IPS DF 6.9 (cell line): ENCODE data around the gene SP100.

Source experiments
- DNase-seq: peaks from one replicate; pipeline ENCODE4 v3.0.0-alpha.2; 2013; ENCODE audit warnings: low read depth, low spot score
- H3K27ac ChIP-seq: one replicate; pipeline ENCODE4 v1.5.1; 2013; ENCODE audit warnings: low read length, control low read depth
- H3K27me3 ChIP-seq: 2 replicates; pipeline ENCODE4 v1.6.1; 2013; ENCODE audit warnings: mild to moderate bottlenecking, low read length; ENCODE audit not compliant: control insufficient read depth, insufficient read depth
- H3K36me3 ChIP-seq: 2 replicates; pipeline ENCODE4 v1.6.1; 2013; ENCODE audit warnings: low read length; ENCODE audit not compliant: control insufficient read depth, insufficient read depth
- H3K4me1 ChIP-seq: 2 replicates; pipeline ENCODE4 v1.6.1; 2013; ENCODE audit warnings: low read length; ENCODE audit not compliant: control insufficient read depth, insufficient read depth
- H3K4me3 ChIP-seq: 2 replicates; pipeline ENCODE4 v1.5.1; 2013; ENCODE audit warnings: mild to moderate bottlenecking, low read length
- H3K9me3 ChIP-seq: 2 replicates; pipeline ENCODE4 v1.6.1; 2013; ENCODE audit warnings: low read length, inconsistent platforms; ENCODE audit not compliant: control insufficient read depth, insufficient read depth
- WGBS: extraction: QIAGEN DNeasy Blood & Tissue Kit; methylation state at CpG from one replicate; pipeline ENCODE4 v1.1.7; 2013; ENCODE audit warnings: mixed read lengths, missing lambda C conversion rate; ENCODE audit not compliant: insufficient read length, insufficient coverage; 5-methylcytosine and 5-hydroxymethylcytosine counted together

SP100 gene

DNA sequence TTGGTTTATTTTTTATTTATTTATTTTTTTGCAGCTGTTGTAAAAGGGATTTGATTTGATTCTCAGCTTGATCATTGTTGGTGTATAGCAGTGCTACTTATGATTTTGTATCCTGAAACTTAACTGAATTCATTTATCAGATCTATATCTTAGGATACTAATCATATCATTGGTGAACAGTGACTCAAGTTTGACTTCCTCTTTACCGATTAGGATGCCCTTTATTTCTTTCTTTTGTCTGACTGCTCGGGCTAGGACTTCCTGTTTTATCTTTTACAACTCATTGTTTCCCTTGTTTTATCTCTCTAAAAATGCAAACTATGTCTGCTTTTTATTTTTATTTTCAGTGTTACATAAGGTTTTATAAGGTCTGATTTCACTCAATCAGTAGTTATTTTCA lies 23.6 kb downstream of the SP100 start:
- no CpG with 5 or more reads among the region's 2 CpGs for WGBS
- Histone ChIP-seq H3K4me3 (no peak overlapping the region), H3K36me3 (no peaks in the 10 kb centered on the region), H3K4me1 (no peaks in the 10 kb centered on the region), H3K27ac (no peak overlapping the region), H3K27me3 (no peaks in the 10 kb centered on the region), H3K9me3 (no peaks in the 10 kb centered on the region)
- no peak for DNase-seq

DNA sequence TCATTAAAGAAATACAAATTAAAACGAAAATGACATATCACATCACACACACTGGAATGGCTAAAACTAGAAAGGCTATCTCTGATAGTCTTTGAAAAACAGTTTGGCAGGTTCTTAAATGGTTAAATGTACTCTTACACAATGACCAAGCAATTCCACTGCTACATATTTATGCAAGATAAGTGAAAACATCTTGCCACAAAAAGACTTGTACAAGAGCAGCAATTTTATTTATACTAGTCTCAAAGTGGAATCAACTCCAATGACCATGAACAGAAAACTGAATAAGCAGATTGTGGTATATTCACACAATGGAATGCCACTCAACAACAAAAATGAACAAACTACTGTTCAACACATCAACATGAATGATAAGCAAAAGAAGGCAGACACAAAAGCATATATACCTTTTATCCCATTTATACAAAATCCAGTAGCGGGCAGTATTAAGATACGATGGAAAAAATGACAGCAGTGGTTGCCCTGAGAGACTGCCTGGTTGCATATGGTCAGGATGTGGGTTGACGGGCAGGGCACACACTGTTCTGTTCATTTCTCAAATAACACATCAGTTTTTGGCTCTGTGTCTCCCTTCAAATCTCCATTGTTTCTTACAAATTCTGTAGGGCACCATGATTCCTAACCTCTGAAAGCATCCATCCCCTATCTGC lies 25.4 kb downstream of the SP100 start:
- WGBS = no CpG with 5 or more reads among the region's 4 CpGs

DNA sequence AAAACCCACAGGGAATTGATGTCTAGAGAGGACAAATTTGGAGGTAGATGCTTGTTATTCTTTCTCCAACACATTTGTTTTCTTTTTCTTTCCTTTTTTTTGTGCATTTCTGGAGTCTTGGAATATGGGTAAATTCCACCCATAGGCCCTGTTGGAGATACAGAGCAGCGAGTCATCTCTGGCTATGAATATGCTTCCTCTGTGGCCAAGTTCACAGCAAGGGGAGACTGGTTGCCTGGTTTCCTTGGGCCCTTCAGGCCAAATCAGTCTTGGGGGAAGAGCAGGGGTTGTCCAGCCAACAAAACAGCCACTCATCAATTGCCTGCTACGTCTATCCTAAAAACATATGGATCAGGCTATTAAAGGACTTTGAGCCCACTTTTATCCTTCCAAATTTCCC lies 27.5 kb downstream of the SP100 start:
- WGBS = no CpG with 5 or more reads among the region's 2 CpGs
- no peak for DNase-seq
- no peaks in the 10 kb centered on the region for H3K36me3 ChIP-seq

More for the DNA sequence above, 25.4 kb downstream of the SP100 start:
- H3K27me3 ChIP-seq = no peaks in the 10 kb centered on the region
- H3K9me3 ChIP-seq = no peaks in the 10 kb centered on the region
- no peak for DNase-seq
- H3K36me3 ChIP-seq = no peaks in the 10 kb centered on the region
- no peak overlapping the region for H3K4me3 ChIP-seq
- no peak overlapping the region for H3K27ac ChIP-seq
- H3K4me1 ChIP-seq = no peaks in the 10 kb centered on the region

DNA sequence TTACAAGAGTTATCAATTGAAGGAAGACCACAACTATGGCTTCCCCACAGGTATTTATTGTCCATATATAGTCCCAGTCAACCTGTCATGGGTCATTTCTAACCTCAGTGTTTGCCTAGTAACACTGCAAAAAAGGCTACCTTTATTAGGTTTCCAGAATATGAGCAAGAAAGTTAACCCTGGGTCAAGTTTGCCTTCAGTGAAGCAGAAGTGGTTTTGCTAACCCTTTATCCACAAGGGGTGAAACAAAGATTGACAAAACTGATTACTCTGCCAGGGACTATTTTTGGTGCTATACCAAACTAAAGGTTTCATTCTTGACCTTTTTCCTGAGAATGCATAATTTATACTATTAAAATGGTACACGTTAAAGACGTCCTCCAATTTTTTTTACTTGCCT lies 28.8 kb downstream of the SP100 start:
- Histone ChIP-seq H3K27me3 (no peaks in the 10 kb centered on the region), H3K4me1 (no peaks in the 10 kb centered on the region), H3K27ac (no peak overlapping the region), H3K4me3 (no peak overlapping the region), H3K9me3 (no peaks in the 10 kb centered on the region), H3K36me3 (no peaks in the 10 kb centered on the region)
- WGBS = no CpG with 5 or more reads among the region's 2 CpGs
- no peak for DNase-seq

More for the DNA sequence above, 27.5 kb downstream of the SP100 start:
- Histone ChIP-seq H3K4me1 (no peaks in the 10 kb centered on the region), H3K9me3 (no peaks in the 10 kb centered on the region), H3K4me3 (no peak overlapping the region), H3K27ac (no peak overlapping the region), H3K27me3 (no peaks in the 10 kb centered on the region)

DNA sequence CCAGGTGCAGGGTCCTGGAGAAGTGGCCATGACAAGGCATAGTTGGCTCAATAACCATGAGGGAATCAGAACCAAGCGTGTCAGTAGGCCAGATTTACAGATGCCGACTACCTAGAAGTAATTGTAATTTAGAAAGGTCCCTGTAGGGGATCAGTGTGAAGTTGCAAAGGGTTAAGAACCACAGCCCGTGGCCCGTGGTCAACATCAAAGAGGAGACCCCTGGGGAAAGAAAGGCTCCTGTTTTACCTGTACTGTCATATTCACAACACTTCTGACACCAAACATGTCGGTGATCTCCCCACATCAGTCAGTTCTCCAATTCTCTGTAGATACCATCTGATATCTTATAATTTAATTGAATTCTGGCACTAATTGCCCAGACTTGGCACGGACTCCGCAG lies 31.0 kb downstream of the SP100 start:
- Histone ChIP-seq H3K4me1 (no peaks in the 10 kb centered on the region), H3K4me3 (no peak overlapping the region), H3K27ac (no peak overlapping the region), H3K36me3 (no peaks in the 10 kb centered on the region), H3K27me3 (no peaks in the 10 kb centered on the region), H3K9me3 (no peaks in the 10 kb centered on the region)
- WGBS = no CpG with 5 or more reads among the region's 7 CpGs
- DNase-seq = no peak

DNA sequence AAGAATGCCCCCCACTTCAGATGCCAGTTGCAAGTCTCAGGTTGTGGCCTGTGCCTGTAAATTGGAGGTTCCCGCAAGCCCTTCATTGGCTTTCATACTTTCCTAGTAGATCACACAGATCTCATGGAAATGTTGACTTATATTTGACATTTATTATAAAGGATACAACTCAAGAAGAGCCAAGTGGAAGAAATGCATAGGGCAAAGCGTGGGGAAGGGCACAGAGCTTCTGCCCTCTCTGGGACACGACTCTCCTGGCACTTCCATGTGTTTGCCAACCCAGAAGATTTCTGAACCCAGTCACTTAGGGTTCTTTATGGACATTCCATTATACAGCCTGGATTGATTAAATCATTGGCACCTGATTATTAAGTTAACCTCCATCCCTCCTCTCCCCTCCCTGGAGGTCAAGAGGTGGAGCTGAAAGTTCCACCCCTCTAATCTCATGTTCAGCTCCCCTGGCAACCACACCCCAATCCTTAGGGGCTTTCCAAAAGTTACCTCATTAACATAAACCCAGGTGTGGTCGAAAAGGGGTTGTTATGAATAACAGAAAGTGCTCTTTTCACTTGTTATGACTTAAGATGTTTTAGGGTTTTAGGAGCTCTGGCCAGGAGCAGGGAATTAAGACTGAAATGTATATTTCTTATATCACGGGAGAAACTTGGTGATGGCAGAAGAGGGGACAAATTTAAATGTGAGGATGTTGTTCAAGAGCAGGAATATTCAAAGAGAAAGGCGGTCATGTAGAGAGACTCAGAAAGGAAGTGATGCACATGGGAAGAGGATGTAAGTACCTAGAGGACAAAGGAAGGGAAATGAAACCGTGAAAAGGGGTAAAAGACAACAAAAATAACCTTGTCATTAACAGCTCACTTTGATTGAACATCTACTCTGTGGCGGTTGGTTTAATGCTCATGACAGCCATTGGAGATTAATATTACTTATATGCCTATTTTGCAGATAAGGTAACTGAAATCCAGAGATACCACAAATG lies 31.8 kb downstream of the SP100 start:
- no CpG with 5 or more reads among the region's 8 CpGs for WGBS
- H3K27ac ChIP-seq = no peak overlapping the region
- H3K27me3 ChIP-seq = no peaks in the 10 kb centered on the region
- no peaks in the 10 kb centered on the region for H3K4me1 ChIP-seq
- H3K36me3 ChIP-seq = no peaks in the 10 kb centered on the region
- no peaks in the 10 kb centered on the region for H3K9me3 ChIP-seq
- DNase-seq = no peak
- H3K4me3 ChIP-seq = no peak overlapping the region

DNA sequence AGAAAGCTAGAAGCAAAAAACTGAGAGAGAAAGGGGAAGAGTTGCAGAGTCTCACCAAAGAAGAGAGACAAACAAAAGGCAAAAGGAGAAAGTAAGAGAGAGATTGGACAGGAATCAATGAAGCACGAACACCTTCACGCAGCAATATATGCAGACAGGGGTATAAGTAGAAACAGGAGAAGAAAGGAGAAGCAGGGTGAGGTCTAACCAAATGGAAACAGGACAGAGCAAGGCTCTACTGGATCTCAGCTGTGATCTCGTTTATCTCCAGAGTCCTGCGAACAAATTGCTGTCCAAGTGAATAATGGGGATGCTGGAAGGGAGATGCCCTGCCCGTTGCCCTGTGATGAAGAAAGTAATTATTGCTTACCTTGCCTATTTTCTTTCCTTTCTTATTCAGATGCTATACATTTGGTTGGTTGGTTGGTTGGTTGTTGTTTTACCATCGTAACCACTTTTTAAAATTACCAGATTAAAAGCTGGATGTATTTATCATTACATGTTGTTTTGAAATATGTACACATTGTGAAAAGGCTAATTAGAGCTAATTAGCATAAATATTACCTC lies 34.0 kb downstream of the SP100 start:
- WGBS = no CpG with 5 or more reads among the region's 6 CpGs
- Histone ChIP-seq H3K9me3 (no peaks in the 10 kb centered on the region), H3K4me1 (no peaks in the 10 kb centered on the region), H3K4me3 (no peak overlapping the region), H3K27ac (no peak overlapping the region), H3K36me3 (no peaks in the 10 kb centered on the region), H3K27me3 (no peaks in the 10 kb centered on the region)
- DNase-seq = no peak

DNA sequence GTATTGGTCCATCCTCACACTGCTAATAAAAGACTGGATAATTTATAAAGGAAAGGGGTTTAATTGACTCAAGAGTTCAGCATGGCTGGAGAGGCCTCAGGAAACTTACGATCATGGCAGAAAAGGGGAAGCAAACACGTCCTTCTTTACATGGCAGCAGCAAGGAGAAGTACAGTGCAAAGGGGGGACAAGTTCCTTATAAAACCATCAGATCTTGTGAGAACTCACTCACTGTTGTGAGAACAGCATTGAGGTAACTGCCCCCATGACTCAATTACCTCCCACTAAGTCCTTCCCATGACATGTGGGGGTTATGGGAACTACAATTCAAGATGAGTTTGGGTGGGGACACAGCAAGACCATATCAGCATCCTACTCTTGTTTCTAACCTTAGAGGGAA lies 37.0 kb downstream of the SP100 start:
- DNase-seq = no peak
- Histone ChIP-seq H3K4me1 (peaks cover 1% of the 10 kb centered on the region; the same call in 1 of the 2 replicates), H3K4me3 (no peak overlapping the region), H3K9me3 (no peaks in the 10 kb centered on the region), H3K27me3 (no peaks in the 10 kb centered on the region), H3K36me3 (no peaks in the 10 kb centered on the region), H3K27ac (no peak overlapping the region)
- no CpG with 5 or more reads among the region's 2 CpGs for WGBS

DNA sequence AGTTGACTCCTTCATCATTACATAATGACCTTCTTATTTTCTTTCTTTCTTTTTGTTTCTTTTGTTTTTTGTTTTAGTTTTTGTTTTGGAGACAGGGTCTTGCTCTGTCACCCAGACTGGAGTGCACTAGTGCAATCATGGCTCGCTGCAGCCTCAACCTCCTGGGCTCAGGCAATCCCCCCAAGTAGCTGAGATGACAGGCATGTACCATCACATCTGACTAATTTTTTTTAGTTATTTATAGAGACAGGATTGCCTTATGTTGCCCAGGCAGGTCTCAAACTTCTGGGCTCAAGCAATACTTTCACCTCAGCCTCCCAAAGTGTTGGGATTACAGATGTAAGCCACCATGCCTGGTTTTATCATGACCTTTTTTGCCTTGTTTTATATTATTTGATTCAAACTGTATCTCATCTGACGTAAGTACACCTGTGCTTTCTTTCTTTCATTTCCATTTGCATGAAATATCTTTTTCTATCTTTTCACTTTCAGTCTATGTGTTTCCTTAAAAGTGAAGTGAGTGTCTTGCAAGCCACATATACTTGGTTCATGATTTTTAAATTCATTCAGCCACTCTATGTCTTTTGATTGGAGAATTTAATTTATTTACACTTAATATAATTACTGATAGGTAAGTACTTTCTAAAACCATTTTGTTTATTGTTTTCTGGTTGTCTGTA lies 39.1 kb downstream of the SP100 start:
- Histone ChIP-seq H3K27me3 (no peaks in the 10 kb centered on the region), H3K36me3 (no peaks in the 10 kb centered on the region), H3K4me3 (no peak overlapping the region), H3K27ac (no peak overlapping the region), H3K9me3 (no peaks in the 10 kb centered on the region), H3K4me1 (peaks cover 1% of the 10 kb centered on the region; the same call in 1 of the 2 replicates)
- no CpG with 5 or more reads among the region's 2 CpGs for WGBS
- no peak for DNase-seq
